Stimulated activated naive CD8-positive, alpha-beta T cell treated with anti-CD3 and anti-CD28 coated beads, Interleukin-15, Interleukin-2, amounts not matched to agents 100 U/mL and 50 U/mL, for 24 hours (primary cell): ENCODE data around the gene LIN28A.
"Not testable (repeated sequence)": the region's sequence is repeated elsewhere in the genome, so short reads cannot be mapped to it uniquely, and the experiment has no call there.

Experiments
- ATAC-seq: fragments of 150-1000 bp; cut with Tn5 transposase; one replicate; pipeline ENCODE4 v1.10.0; 2021
- DNase-seq: peaks from one replicate; pipeline ENCODE4 v3.0.0; 2021

LIN28A gene, protein sequence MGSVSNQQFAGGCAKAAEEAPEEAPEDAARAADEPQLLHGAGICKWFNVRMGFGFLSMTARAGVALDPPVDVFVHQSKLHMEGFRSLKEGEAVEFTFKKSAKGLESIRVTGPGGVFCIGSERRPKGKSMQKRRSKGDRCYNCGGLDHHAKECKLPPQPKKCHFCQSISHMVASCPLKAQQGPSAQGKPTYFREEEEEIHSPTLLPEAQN

DNA sequence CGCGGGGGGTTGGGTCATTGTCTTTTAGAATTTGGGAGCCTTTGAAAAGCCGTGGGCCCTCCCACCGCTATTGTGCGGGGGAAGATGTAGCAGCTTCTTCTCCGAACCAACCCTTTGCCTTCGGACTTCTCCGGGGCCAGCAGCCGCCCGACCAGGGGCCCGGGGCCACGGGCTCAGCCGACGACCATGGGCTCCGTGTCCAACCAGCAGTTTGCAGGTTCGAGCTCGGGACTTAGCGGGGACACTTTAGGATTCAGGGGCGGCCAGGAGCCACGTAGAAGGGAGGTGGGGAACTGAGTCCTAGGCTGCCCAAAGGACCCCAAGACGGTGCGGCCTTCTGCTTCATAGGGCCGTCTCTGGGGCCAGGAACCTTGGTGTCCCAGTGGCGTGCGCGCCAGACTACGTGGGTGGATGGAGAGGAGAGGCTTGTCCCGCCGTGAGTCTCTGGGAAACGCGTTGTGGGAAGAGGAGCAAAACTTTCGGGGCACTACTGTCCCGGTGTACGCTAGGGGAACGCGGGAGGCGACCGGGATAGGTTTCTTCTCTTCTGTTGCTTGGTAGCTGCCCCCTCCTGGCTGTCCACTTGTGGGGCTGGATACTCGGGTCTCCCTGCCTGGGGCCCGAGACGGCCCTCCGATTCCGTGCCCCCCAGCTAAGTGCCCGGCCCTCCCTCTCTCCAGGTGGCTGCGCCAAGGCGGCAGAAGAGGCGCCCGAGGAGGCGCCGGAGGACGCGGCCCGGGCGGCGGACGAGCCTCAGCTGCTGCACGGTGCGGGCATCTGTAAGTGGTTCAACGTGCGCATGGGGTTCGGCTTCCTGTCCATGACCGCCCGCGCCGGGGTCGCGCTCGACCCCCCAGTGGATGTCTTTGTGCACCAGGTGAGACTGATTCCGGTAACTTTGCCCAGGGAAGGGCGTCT is at the start of gene LIN28A:
Gene LIN28A (plus strand): TSS at position 112 of the 918 bp plus-strand sequence. CDS start 75 bp downstream, at position 187.
- DNase-seq (no peak), ATAC-seq (peak; percentile 22)

DNA sequence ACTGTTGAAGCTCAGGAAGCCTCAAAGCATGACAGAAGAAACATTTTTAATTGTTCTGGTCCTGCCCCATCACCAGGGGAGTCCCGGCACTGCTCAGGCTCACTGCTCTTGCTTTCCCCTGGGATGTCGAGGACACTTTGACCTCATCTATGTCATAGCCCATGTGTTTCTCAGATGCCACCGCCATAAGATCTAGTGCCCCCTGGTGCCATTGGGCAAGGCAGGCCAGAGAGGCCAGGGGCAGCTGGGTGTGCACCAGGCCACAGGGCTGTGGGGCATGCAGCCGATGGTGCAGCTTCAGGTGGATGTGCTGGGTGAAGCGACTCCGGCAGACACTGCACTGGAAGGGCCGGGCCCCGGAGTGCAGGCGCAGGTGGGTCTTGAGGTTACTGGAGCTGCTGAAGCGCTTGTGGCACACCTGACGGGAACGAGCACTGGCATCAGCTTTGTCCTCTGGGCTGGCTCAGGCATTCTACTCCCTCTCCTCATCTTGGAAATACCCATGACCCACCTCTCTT is 49.0 kb upstream of the LIN28A start:
- ATAC-seq (no peak), DNase-seq (no peak)

DNA sequence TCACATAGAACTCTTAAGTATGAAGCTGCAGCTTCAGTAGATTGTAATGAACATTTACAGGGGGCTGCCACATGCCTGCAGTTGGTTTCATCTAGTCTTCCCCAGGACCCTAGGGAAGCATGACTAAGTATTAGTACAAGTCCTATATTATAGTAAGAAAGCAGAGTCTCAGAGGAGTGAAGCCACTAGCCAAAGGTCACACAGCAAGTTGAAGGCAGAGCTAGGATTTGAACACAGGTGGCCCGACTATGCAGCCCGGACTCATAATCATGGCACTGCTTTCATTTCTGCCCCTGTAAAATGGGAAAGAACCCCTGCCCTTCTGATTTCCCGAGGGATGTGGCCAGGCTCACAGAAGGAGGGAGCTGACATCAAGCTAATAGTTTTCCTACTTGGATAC is 48.3 kb upstream of the LIN28A start:
- ATAC-seq = no peak
- DNase-seq = no peak

DNA sequence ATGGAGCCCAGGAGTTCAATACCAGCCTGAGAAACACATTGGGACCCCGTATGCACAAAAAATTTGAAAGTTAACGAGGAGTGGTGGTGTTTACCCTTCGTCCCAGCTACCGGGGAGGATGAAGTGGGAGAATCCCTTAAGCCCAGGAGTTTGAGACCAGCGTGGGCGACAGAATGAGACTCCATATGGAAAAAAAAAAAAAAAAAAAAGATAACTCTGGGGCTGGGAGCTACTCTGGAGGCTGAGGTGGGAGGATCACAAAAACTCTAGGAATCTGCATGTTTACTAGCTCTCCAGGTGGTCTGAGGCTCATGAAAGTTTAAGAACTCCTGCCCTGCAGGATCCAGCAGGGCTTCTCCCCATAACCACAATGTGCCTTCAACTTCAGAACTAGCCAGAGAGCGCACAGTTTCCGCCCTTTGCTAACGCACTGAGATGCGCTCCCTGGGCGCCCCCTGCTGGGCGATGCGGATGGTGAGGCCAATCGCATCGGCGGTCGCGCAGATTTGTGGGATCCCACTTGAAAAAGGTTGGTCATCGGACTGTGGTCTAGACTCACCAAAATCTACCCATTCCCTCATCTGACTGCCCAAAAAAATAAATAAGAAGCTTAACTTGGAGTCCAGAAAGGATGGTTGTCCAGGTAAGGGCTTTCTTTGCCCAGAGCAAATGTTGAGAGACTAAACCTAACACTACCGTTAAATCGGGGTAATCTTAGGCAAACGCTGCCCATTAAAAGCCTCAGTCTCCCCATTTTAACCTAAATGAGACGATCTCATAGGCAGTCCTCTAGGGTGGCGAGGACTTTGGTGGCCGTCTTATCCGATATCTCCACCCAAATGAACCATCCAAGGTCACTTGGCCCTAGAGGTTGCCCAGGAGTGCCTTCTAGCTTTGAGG is 46.8 kb upstream of the LIN28A start:
- DNase-seq = peak; percentile 93
- ATAC-seq = peak; percentile 71

DNA sequence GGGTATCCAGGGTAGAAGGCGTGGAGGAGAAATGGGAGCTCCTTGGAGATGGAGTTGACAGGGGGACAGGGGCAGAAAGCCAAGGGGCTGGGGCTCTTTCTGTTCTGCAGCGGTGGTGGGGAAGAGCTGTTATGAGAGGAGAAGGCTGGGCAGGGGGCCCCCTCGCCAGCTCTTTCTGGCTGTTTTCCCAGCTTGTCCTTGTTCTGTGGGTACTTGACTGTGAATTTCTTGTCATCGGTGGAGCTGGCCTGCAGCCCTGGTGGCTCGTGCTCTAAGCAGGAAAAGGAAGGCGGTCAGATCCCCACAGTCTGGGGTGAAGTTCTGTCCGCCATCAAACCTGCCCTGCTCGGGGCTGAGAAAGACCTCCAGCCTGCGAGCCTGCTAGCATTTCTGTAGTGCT is 45.7 kb upstream of the LIN28A start:
- no peak for ATAC-seq
- no peak for DNase-seq

DNA sequence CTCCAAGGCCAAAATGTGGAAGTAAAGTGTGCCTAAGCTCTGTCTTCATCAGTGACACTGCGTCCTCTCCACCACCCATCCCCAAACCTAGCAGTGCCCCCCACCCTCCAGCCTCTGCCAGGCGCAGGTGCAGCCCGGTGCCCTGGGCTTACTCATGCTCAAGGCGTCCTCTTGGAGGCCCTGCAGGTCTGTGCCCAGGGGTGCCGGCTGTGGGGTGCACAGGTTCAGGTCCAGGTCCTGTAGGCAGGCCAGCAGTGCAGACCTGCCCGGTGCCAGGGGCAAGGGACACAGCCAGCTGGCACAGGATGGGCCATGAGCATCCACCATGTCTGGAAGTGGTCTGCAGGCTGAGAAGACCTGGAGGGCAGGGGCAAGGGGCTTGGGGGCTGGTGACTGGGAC is 43.2 kb upstream of the LIN28A start:
- ATAC-seq (no peak), DNase-seq (no peak)

DNA sequence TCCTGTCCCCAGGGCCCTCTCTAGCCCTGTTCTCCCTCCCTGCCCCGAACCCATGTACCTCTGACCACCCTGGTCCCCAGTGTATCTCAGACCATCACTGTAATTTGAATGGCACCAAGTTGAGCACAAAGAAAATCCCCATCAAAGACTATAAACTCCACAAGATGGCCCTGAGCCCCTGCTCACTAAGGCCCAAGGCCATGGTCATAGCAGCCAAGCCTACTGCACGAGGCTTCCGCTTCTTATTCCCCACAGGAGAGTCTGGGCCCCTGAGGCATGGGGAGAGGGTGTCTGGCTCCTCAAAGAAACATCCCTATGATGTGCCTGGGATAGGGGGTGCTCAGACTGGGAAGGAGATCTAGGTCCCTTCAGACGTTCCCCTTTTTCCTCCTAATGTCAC is 42.6 kb upstream of the LIN28A start:
- DNase-seq = no peak
- no peak for ATAC-seq

DNA sequence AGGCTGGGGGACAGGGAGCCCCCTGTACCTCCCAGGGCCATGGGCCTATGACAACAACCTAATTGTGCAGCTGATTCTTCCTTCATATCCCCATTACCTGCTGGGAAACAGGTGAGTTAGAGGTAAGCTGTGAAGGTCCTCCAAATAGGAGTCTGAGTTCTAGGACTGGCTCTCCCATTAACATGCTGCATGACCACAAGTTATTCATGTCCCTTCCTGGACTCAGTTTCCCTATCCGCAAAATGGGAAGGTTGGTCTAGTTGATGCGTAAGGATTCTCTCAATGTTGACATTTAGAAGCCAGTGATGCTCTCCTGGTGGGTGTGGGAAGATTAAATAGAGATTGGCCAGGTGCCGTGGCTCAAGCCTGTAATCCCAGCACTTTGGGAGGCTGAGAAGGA is 42.1 kb upstream of the LIN28A start:
- ATAC-seq = no peak
- DNase-seq = no peak

DNA sequence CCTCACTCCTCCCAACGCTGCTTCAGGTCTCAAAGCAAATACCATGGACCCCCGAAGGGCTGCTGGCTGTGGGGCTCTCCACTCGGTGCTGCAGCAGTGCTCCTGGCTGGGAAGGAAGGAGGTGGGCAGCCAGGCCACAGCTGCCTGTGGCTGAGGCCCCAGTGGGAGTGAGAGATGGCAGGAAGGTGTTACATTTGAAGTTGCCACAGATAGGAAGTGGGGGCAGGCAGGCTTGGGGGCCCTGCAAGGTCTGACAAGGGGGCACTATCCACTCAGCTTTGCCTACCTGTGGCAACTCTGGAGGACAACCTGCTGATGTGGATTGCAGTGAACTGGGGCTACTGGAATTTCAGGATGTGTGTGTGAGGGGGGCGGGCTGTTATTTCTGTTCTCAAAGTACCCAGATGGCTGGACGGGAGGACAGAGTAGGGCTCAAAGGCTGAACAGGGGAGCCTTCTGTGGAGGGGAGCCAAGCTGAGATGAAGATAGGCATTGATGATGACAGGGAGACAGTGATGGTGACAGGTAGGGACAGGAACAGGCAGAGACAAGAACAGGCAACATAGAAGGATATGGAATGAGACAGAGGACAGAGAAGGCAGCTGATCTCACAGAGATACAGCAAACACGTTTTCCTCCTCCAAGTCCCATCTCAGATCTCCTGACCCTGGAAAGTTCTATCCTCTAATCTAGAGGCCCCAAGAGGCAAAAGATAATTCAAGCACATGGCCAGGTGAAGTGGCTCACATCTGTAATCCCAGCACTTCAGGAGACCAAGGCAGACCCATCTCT is 39.8 kb upstream of the LIN28A start:
- DNase-seq (peak; percentile 36), ATAC-seq (no peak)

DNA sequence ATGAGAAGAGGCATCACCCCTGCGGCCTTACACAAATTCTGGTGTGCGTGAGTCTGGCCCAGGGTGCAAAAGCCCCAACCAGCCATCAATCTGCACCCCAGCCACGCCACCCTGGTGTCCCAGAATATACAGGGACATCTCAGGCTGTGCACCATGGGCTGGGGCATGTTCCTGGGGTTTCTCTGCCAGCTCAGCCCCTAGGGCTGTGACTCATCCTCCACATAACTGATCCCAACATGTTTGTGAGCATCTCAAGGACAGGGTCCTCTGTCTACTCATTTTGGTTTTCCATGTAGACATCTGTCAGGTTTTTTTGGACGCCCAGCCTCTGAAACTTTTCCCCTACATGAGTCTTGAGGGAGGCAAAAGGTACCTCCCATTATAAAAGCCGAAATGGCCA is 38.6 kb upstream of the LIN28A start:
- DNase-seq (peak; percentile 28), ATAC-seq (peak; percentile 56)

DNA sequence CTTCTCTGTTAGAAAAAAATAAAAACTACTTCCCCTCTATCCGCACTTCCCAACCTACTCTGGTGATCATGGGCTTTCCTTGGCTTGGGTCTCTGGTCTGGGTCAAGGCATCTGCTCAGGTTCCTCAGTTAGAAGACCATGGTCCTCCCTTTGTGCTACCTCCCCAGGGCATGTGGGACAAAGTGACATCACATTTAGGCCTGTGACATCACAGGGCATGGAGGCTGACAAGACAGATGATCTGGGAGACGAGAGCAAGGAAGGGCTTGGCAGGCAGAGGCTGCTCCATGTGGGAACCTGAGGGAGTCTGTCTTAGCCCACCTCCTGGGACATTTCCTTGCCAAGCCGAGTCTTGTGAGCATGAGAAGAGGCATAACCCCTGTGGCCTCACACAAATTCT is 38.0 kb upstream of the LIN28A start, which contains the start of gene ZNF683:
Gene ZNF683 (minus strand): TSS at position 140 of the 400 bp plus-strand sequence. CDS start 4,179 bp downstream, outside the sequence.
- DNase-seq, ATAC-seq: not testable (repeated sequence)

DNA sequence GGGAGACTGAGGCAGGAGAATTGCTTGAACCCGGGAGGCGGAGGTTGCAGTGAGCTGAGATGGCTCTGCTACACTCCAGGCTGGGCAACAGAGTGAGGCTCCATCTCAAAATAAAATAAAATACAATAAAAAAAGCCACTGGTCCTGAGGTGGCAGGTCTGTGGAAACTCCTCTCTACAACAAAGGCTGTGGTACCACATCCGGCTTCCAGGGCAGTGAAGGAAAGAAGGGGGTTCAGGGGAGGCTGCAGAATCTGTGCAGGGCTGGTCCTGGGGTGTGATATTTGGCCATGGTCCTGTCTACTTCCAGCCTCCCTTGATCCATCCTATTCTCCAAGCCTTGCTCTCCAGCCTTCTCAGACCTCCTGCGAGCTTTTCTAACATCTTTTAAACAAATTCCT is 37.3 kb upstream of the LIN28A start:
- peak; percentile 38 for DNase-seq
- ATAC-seq = peak; percentile 54

DNA sequence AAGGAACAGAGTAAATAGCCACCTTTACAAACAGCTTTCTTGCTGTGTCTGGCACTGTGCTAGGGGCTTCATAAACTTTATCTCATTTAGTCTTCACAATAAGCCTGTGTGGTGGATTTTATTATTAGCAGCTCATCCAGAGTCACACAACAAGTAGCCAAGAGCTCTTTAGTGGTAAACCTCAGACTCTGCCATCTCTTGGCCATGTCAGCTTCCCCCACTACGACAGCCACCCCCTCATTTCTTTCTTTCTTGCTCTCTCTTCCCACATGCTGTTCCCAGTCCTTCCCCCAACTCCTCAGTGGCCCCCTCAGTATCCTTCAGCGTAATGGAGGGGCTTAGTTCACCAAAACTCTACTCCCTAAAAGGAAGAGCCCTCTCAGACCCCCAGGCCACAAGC is 36.8 kb upstream of the LIN28A start:
- DNase-seq (no peak), ATAC-seq (no peak)

DNA sequence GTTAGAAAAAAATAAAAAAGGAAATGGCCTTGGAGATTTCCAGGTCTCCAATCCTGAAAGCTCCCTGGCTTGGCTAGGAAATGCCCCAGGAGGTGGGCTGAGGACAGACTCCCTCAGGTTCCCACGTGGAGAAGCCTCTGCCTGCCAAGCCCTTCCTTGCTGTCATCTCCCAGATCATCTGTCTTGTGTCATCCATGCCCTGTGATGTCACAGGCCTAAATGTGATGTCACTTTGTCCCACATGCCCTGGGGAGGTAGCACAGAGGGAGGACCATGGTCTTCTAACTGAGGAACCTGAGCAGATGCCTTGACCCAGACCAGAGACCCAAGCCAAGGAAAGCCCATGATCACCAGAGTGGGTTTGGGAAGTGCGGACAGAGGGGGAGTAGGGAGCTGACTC is 36.3 kb upstream of the LIN28A start:
- not testable (repeated sequence) for ATAC-seq
- peak; percentile 45 for DNase-seq

DNA sequence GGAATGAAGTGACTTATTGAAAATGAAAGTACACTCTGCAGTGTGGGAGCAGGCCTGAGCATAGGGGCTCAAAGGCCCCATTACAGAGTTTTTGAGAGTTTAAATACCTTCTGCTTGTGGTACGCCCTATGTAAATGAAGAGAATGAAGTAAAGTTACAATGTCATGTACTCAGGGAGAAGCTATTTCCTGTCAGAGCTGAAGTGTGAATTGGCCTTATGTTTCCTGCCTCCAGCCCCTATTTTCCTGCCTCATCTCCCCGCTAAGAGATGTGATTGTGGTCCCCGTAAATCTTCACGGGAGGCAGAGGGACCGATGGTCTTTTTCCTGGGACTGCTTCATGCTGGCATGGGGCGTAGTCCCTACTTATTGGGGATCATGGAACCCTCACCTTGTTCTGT is 35.5 kb upstream of the LIN28A start:
- no peak for DNase-seq

DNA sequence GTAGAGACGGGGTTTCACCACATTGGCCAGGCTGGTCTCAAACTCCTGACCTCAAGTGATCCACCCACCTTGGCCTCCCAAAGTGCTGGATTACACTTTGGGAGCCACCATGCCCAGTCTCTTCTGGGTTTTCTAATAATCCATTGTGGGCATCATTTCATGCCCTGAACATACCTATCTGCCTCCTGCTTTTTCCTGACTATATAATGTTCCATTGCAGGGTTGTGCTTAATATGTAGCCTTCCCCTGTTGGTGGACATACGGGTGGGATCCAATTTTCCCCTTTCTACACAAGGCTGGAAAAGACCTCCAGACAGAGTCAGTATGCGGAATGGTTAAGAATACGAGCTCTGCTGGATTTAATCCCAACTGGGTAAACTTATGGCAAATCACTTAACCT is 34.6 kb upstream of the LIN28A start:
- no peak for ATAC-seq
- no peak for DNase-seq

More for the DNA sequence above, 35.5 kb upstream of the LIN28A start:
- ATAC-seq = no peak

DNA sequence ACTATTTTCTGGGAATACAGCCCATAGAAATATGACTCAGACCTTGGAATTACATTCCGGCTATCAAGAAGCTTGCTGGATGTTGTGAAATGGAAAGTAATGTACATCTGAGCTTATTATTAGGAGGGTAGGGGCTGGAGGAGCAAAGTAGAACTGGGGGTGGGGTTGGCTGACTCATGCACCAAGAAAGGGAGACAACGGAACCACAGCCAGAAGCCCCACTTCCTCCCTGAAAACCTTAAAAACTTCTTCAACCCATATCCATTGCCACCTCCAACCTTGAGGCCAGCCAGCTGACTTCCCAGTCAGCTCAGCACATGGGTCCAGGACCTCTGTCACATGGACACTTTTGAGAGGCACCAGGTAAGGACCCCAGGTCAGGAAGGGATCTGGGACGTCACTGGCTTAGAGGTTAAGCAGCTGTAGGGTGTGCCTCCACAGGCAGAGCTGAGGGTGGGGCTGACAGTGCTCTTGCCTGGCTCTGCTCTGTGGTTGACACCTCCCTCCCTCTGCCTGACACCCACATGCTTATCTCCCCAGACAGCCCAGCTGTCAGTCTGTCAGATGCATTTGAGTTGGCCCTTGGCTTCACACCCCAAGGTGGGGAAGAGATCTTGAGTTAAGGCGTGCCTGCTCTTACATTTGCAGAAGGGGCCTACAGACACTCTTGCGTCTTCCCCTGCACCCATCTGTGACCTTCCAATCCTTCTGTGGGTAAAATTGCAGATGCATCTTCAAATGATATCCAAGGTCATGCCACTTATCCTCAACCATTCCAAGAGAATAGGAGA is 32.3 kb upstream of the LIN28A start:
- ATAC-seq (peak; percentile 98), DNase-seq (peak; percentile 78)

DNA sequence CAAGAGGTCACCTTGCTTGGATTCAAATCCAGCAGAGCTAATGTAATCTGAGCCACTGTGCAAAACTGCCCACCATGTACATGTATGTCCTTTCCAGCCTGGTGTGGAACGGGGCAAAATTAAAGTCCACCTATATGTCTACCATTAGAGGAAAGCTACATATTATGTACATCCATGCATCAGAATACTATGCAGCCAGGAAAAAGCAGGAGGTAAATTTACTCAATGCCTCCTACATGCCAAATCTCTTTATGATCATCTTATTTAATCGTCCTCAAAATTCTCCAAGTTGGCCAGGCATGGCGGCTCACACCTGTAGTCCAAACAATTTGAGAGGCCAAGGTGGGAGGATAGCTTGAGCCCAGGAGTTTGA is 31.8 kb upstream of the LIN28A start:
- DNase-seq (no peak), ATAC-seq (no peak)

DNA sequence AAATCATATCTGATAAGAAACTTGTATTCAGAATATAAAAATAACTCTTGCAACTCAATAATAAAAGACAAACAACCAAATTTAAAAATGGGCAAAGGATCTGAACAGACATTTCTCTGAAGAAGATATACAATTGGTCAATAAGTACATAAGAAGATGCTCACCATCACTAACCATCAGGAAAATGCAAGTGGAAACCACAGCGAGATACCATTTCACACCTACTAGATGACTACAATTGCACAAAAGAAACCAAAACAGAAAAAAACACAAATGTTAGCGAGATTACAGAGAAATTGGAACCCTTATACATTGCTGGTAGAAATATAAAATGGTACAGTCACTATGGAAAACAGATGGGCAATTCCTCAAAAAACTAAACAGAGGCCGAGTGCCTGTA is 26.5 kb upstream of the LIN28A start:
- ATAC-seq (no peak), DNase-seq (no peak)

DNA sequence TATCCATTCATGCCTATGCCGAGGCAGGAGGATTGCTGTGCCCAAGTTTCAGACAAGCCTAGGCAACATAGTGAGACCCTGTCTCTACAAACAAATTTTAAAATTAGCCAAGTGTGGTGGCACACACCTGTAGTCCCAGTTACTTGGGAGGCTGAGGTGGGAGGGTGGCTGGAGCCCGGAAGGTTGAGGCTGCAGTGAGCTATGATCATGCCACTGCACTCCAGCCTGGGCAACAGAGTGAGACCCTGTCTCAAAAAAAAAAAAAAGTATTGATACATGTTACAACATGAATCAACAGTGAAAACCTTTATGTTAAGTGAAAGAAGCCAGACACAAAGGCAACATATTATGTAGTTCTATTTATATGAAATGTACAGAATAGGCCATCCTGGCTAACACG is 25.6 kb upstream of the LIN28A start:
- not testable (repeated sequence) for ATAC-seq, DNase-seq
